HG03565 (cell line): ENCODE data around the gene SPC24.
"Not testable (repeated sequence)": the region's sequence is repeated elsewhere in the genome, so short reads cannot be mapped to it uniquely, and the experiment has no call there.

Source experiments
- ATAC-seq: cut with Tn5 transposase; IDR thresholded peaks from one replicate; pipeline ENCODE4 v1.9.1; 2021; ENCODE audit warnings: mild to moderate bottlenecking, moderate library complexity; ENCODE audit not compliant: unreplicated experiment

The SPC24 gene

DNA sequence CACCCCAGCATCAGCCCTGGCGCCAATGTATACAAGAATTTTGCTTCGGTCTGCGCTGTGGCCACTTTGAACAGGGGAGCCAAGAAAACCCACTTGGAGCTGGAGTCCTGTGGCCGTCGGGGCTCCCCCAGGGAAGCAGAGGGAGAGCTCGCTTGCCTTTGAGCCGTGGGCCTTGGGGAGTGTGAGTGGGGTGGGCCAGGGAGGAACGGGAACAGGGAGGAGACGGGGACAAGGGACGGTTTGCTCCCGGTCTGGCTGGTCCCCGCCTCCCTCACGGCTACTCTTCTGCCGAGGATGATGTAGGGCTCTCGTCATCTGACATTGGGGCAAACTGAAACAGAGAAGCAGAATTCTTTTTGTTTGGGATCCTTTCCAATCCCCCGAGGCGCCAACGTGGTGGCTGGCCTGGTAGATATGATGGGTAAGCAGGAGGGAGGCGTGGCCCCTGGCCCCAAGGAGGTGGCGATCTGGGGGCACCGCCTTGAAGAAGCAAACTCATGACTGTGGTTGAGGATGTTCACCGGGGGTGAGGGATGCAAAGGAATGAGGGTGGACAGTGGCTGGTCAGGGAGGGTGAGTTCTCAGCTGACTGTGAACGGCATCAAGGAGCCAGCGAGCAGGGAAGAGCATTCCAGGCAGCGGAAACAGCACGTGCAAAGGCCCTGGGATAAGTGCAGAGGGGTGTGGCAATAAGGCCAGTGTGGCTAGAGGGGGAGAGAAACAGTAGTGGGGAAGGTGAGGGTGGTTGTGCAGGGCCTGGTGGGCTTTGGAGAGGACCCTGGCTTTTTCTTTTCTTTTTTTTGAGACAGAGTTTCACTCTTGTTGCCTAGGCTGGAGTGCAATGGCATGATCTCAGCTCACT is 10.9 kb upstream of the SPC24 start:
- no peak for ATAC-seq

DNA sequence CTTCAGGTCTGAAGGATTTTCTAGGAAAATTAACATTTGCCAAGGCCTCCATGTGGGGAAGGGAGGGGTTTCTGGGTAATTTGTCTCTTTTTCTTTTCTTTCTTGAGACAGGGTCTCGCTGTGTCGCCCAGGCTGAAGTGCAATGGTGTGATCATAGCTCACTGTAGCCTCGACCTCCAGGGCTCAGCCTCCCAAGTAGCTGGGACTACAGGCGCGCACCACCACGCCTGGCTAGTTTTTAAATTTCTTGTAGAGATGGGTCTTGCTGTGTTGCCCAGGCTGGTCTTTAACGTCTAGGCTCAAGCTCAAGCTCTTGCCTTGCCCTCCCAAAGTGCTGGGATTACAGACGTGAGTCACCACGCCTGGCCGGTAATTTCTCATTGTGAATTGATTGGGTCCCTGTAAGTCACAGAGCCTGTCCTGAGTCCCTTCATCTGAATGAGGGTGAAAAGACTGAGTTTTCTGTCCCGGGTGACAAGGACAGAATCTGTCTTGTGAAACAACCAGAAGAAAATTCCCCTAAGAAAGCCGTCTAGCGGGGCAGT is 10.0 kb upstream of the SPC24 start:
- ATAC-seq = no peak

DNA sequence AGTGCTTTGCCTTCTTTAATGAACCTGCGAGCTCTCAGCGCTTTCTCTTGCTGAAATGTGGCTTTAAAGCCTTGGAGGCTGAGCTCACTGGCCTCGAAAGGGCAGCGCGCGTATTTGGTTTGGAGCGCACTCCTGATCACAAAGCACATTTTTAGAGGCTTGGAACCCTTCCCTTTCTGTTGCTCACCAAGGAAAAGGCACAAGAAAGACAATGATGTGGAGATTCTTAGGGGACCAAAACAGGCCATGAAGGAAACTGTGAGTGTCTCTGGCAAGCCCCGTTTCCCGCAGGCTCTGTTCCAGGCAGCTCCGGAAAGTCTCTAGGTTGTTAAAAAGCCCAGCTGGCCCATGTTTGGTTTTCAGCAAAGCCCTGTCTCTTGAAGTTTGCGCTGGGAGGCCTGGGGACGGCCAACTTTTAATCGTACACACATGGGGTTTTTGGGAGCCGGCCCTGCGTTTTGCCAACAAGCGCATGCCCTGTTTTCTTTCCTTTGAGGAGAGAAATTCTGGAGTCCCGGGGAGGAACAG is 9.4 kb upstream of the SPC24 start:
- ATAC-seq = no peak

DNA sequence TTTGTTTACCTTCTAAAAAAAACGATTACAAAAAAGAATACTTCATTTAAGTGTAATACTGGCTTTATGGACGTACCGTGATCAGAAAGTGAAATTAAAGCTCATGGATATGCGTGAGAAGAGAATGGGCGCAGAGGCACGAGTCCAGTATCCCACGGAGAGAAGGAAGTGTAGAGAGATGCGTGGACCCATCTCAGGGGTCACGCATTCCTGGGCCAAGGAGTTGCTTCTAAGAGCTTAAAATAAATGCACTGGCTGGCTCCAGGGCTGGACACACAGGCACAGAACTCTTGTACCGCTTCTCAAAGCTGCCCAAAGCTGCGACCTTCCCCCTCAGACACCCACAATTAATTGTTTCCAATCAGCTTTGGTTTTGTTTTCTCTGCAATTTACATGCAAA is 8.7 kb upstream of the SPC24 start:
- no peak for ATAC-seq

DNA sequence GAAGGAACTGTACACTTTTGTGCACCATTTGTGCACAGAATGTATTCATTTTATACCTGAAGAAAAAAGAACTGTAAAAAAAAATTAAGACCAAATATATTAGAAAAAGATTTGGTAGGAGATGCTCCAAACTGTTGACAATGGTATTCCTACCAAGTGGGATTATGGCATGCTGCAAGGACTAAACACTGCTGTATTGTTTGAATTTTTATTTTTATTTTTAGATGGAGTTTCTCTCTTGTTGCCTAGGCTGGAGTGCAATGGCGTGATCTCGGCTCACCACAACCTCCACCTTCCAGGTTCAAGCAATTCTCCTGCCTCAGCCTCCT is 4.8 kb upstream of the SPC24 start:
- not testable (repeated sequence) for ATAC-seq

DNA sequence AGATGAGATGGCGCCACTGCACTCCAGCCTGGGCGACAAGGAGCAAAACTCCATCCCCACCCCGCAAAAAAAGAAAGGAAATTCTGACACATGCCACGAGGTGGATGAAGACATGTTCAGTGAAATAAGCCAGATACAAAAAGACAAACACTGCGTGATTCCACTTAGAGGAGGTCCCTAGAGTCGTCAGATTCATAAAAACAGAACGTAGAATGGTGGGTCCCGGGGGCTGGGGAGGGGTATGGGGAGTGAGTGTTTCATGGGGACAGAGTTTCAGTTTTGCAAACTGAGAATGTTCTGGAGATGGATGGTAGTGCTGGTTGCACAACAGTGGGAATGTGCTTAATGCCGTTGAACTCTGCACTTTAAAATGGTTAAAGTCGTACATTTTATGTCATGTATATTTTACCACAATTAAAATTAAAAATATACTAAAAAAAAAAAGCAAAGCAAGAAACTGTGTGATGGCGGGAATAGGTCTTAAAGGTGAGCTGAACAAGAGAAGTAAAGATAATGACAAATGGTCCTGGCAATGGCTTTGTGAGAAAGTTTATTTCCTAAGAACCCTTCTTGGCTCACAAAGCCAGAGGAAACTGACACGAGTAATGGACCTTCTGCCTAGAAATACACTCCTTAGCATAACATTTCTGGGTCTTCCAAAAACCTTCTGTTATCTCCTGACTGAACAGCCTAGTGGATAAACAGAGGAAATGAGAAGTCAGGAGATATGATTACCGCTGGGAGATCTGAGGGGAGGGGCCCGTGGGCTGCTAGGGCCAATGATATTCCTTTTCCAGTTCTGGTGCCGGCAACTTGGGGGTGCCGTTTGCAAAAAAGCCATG is 4.2 kb upstream of the SPC24 start:
- no peak for ATAC-seq

DNA sequence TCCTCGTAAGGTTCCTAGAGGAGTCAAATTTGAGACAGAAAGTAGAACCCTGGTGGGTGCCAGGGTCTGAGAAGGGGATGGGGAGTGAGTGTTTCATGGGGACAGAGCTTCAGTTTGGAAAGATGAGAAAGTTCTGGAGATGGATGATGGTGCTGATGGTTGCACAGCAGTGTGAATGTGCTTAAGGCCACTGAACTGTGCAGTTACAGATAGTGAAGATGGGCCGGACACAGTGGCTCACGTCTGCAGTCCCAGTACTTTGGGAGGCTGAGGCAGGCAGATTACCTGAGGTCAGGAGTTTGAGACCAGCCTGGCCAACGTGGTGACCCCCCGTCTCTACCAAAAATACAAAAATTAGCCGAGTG is 917 bp downstream of the SPC24 start:
- no peak for ATAC-seq

DNA sequence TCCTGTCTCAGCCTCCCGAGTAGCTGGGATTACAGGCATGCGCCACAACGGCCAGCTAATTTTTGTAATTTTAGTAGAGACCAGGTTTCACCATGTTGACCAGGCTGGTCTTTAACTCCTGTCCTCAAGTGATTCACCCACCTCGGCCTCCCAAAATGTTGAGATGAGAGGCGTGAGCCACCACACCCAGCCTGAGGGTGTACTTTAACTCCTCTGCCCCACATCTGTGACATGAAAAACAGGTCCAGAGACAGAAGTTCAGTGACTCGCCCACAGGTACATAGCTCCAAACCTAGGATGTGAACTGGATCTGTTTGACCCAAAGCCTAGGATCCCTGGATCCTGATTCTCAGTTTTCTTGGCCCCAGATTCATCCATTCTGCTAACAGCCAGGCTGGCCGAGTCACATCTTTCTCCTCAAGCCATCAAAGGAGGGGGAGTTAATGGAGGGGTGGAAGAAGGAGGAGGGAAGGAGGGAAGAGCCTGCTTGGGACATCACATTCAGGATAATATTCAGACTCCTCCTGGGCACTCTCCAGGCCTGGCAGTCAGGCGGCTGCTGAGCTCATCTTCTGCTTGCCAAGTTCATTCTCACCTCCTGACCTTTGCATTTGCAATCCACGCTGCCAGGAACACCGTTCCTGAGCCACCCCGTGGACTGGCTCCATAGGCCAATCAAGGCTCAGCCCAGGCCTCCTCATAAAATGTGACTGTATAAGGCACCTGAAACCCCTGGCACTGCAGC is 3.1 kb downstream of the SPC24 start:
- ATAC-seq = no peak

DNA sequence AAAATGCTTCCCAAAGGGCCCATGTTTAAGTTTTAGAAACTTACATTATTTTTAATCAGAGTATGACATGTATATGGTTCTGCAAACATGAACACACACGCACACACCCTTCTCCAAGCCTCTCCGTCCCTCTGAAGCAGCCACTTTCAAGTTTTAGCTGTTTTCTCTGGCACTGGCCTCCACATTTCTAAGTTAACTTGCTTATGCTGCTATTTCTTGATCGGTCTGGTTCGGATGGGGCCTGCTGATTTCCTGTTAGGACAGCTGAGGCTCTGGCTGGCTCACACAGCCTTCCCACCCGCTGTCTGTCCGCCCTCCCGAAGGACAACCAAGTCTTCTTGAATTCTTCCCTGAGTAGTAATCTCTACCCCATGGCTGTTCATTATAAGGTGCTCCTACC is 4.4 kb downstream of the SPC24 start:
- no peak for ATAC-seq

DNA sequence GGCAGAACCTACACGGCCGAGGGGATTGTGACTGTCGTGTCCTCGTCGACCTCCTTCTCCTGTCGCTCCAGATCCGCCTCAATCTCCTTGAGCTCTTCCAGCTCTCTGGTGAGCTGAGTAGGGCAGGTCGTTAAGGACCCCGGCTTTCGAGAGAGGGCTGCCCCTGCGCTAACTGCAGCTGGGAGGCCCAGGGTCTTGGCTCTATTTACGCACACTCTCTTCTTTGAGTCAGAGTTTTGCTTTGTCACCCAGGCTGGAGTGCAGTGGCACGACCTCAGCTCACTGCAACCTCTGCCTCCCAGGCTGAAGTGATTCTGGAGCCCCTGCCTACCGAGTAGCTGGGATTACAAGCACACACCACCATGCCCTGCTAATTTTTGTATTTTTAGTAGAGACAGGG is 7.6 kb downstream of the SPC24 start:
- ATAC-seq = no peak

DNA sequence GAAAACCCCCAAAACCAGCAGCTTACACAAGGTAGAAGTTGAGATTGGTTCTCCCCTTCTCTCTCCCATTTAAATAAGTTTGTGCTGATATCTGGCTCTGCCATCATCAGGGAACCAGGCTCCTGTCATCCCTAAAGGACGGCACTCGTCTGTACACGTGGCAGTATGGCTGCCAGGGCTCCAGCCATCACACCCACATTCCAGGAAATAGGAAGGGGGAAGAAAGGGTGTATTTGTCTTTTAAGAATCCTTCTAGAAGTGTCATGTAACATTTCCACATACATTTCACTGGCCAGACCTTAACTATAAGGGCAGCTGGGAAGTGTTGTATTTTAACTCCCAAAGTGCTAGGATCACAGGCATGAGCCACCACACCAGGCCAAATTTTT is 10.1 kb downstream of the SPC24 start:
- no peak for ATAC-seq

DNA sequence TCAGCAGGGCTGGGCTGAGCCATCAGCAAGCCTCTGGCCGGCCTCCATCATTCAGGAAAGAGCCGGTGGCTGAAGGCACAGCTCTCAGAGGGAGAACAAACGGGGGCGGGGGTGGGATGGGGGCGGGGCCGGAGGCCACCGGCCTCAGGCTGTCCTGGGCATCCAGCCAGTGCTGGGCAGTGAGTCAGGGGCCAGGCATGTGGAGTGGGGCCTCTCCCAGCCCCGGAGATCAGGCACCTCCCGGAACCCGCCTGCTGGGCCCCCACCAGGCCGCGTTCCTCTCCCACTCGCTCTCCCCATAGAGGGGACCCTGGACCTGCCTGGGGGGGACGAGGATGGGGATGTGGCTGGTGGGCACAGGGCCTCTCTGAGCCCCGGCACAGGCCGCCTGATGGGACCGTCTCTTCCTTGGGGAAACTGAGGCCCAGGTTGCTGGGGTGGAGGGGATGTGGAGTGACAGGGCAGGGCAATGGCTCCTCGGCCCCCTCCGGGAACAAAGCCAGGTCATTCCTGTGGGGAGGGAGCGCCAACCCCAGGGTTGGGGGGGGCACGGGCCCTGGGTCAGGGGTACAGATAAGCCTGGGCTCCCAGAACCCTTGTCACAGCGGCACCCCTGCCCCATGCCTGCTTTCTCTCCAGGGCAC is 12.9 kb downstream of the SPC24 start:
- ATAC-seq = no peak

DNA sequence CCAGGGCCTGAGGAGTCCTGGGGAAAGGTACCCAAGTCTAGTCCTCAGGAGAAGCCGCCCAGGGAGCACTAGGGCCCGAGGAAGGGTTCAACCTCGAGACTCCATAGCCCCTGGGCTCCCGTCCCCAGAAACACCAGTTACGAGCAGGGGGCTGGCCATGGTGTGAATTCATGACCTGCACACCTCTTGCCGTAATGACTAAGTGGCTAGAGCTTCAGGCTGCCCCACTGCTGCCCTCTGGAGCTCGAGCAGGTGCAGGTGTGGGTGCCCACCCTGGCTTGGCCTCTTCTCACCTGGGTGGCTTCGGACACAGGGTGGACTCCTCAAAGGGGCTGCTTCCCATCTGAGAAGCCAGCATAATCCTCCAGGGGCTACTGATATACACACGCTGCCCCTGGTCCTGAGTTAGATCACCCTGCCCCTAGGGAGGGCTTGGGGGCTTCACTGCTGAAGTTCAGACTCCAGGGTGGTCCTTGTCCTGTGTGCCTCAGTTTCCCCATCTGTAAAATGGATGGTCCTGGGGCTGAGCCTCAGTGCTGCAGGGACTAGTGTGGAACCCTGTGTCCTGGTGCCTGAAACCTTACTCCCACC is 13.6 kb downstream of the SPC24 start:
- no peak for ATAC-seq

DNA sequence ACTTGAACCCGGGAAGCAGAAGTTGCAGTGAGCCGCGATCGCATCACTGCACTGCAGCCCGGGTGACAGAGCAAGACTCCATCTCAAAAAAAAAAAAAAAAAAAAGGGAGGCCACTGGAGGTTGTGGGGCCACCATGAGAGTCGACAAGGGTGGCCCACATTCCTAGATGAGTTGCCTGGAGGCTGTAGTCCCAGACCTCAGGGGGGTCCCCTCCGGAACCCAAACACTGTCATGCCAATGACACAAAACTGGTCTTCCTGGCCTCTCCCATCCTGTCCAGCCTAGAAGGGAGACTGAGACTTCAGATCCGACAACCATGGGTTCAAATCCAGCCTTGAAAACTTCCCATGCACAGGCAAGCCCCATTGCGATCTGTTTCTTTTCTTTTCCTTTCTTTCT is 14.7 kb downstream of the SPC24 start:
- ATAC-seq = no peak

DNA sequence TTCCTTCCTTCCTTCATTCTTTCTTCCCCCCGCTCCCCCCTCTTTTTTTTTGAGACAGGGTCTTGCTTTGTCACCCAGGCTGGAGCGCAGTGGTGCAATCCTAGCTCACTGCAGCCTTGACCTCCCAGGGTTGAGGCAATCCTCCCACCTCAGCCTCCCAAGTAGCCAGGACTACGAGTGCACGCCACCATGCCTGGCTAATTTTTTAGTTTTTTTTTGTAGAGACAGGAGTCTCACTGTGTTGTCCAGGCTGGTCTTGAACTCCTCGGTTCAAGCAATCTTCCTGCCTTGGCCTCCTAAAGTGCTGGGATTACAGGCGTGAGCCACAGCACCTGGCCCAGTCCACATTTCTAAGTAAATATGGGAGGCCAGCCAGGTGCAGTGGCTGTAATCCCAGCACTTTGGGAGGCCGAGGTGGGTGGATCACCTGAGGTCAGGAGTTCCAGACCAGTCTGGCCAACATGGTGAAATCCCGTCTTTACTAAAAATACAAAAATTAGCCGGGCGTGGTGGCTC is 15.5 kb downstream of the SPC24 start:
- ATAC-seq = not testable (repeated sequence)

DNA sequence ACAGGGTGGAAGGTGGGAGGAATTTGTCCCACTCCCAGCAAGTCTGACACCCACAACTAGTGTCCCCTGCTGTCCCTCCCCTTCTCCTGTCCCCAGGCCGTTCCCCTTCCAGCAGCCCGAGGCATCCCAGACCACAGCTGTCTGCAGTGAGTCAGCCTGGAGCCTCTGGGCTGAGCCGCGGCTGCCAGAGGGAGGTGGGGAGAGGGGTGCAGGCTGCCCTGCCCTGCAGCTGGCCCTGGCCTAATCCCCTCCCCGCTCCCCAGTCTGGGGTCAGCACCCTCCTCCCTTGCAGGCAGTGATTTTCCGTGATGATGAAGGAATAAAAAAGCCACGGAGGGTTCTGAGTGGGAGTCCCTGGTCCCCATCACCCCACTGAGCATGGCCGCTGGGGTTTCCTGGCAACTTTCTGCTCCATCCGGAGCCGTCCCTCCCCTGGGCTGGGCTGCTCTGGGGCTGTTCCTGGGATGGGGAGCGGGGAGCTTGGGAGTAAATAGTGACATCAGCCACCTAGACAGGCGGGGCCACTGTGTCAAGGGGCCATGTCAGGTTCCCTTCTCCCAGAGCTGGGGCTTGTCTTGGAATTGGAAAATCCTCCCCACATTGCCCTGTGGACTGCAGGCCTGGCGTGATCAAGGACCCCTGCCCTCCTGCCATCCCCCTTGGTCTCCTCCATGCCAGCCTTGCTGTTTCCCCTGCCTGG is 16.8 kb downstream of the SPC24 start:
- no peak for ATAC-seq

DNA sequence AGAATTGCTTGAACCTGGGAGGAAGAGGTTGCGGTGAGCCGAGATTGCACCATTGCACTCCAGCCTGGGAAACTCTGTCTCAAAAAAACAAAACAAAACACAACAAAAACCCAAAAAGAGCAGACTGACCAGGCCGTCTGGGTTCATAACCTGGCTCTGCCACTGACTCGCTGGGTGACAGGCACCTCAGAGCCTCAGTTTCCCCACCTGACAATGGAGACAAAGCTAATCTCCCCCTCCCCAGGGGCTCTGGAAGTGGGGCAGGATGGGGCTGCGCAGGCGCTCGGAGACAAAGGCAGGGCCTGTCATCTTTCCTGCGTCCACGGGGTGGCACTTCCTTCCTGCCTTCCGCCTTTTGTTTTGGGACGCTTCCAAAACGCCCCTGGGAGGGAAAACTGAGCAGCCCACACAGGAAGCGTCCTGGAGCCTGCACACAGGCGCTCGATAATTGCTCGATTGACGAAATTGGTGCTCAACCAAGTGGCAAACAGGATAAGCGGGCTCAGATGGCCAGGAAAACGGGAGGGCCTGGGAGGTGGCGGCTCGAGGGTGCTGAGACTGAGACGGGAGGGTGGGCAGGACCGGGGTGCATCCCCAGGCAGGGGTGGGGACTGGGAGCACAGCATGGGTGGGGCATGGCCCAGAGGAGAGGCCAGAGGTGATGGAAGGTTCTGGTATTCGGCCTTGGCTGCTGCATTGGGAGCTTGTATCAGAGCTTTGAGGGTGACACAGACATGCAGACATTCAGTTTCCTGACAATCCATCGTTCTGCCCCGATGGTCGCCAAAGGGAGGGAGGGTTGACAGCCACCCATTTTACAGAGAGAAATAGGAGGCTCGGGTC is 17.8 kb downstream of the SPC24 start:
- no peak for ATAC-seq

DNA sequence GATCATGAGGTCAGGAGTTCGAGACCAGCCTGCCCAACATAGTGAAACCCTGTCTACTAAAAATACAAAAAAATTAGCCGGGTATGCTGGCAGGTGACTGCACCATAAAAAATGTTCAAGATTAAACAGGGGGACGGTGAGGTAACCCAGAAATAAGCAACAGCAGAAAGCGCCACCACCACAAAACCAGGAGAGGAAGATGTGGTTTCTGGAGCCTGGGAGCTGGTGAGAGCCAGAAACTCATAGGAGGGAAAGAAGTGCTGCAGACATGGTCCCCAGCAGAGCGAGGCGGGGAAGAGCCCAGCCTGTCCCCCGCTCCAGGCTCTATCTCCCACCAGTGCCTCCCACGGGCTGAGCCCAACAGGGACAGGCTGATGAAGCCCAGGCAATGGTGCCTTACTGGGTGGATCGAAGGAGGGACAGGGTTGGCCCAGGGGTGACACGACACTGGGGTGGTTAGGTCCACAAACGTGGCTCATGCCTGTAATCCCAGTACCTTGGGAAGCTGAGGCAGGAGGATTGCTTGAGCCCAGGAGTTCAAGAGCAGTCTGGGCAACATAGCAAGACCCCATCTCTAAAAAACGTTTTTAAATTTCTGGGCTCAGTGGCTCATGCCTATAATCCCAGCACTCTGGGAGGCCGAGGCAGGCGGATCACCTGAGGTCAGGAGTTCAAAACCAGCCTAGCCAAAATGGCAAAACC is 19.0 kb downstream of the SPC24 start:
- no peak for ATAC-seq
